Activated T-cell treated with anti-CD3 and anti-CD28 coated beads, Interleukin-2, amount 50 U/mL, for 48 hours (primary cell): Measurements from ENCODE around the gene IRX2.
A peak's percentile ranks its signal among the peaks of the same experiment; 100 is the strongest.

ENCODE experiments used
- DNase-seq, 2 experiments: peaks; one replicate each; pipeline ENCODE4 v3.0.0-alpha.2; 2020

IRX2 gene

GRCh38 chr5:2740051-2740875, 11.2 kb downstream of the IRX2 start:
- no peak for DNase-seq

- DNase-seq: peak in 1 of 2 experiments; percentile 16
Measured at GRCh38 chr5:2739360-2740050, 12.0 kb downstream of the IRX2 start.

- DNase-seq: no peak
Measured at GRCh38 chr5:2738700-2739359, 12.6 kb downstream of the IRX2 start.

GRCh38 chr5:2738156-2738699, 13.2 kb downstream of the IRX2 start:
- DNase-seq: no peak

- no peak for DNase-seq
Measured at GRCh38 chr5:2737273-2738155, 14.0 kb downstream of the IRX2 start.

GRCh38 chr5:2736872-2737271, 14.6 kb downstream of the IRX2 start:
- no peak for DNase-seq

- no peak for DNase-seq
Measured at GRCh38 chr5:2735996-2736395, 15.5 kb downstream of the IRX2 start.

GRCh38 chr5:2732850-2733249, 18.6 kb downstream of the IRX2 start:
- no peak for DNase-seq

- no peak for DNase-seq
Measured at GRCh38 chr5:2732004-2732403, 19.5 kb downstream of the IRX2 start.

- no peak for DNase-seq
Measured at GRCh38 chr5:2729189-2729588, 22.3 kb downstream of the IRX2 start.

- no peak for DNase-seq
Measured at GRCh38 chr5:2727550-2727949, 23.9 kb downstream of the IRX2 start.

GRCh38 chr5:2725980-2726765, 25.3 kb downstream of the IRX2 start:
- DNase-seq: no peak

GRCh38 chr5:2724831-2725230, 26.6 kb downstream of the IRX2 start:
- no peak for DNase-seq

GRCh38 chr5:2724031-2724581, 27.4 kb downstream of the IRX2 start:
- no peak for DNase-seq

GRCh38 chr5:2722901-2723300, 28.6 kb downstream of the IRX2 start:
- DNase-seq: no peak

GRCh38 chr5:2721385-2722138, 29.9 kb downstream of the IRX2 start:
- DNase-seq: no peak

- DNase-seq: no peak
Measured at GRCh38 chr5:2719332-2719731, 32.1 kb downstream of the IRX2 start.

- no peak for DNase-seq
Measured at GRCh38 chr5:2718115-2718514, 33.4 kb downstream of the IRX2 start.

- DNase-seq: no peak
Measured at GRCh38 chr5:2715856-2716255, 35.6 kb downstream of the IRX2 start.

GRCh38 chr5:2714805-2715204, 36.7 kb downstream of the IRX2 start:
- DNase-seq: no peak

GRCh38 chr5:2714026-2714425, 37.5 kb downstream of the IRX2 start:
- DNase-seq: no peak
